H1 (cell line): ENCODE measurements around the gene PPOX. TPM values are rescaled to one million over a fixed set of nuclear protein-coding genes. Genes with fewer than 3 reads are reported as not detected.

Experiments
- CBX8 ChIP-seq: fragments of 300-800, 300-1000 bp; sonication (generic); IDR thresholded peaks from 2 replicates; pipeline ENCODE4 v1.7.1; 2016; ENCODE audit warnings: low read depth, low read length, borderline replicate concordance
- CEBPB ChIP-seq: IDR thresholded peaks from 2 replicates; pipeline ENCODE4 v1.6.1; 2012; ENCODE audit warnings: low read depth, low read length
- CHD2 ChIP-seq: IDR thresholded peaks from 2 replicates; pipeline ENCODE4 v1.6.1; 2012; ENCODE audit warnings: low read length, improper control_type of control experiment
- CTBP2 ChIP-seq: IDR thresholded peaks from 2 replicates; pipeline ENCODE4 v1.7.0; 2011; ENCODE audit warnings: borderline replicate concordance, mild to moderate bottlenecking, moderate library complexity, mixed read lengths, low read length; ENCODE audit not compliant: insufficient read depth, insufficient read length
- GABPA ChIP-seq: IDR thresholded peaks from 2 replicates; pipeline ENCODE4 v1.6.1; 2011; ENCODE audit warnings: mild to moderate bottlenecking, low read length, moderate library complexity, borderline replicate concordance; ENCODE audit not compliant: insufficient read depth
- RAD21 ChIP-seq, 2 experiments: IDR thresholded peaks in 1 of 2; conservative IDR thresholded peaks in 1 of 2; 2 replicates each; pipeline ENCODE4 v1.6.1; 2011; ENCODE audit warnings: low read depth in 2 of 2, low read length in 2 of 2, improper control_type of control experiment in 1 of 2, inconsistent platforms in 1 of 2, mild to moderate bottlenecking in 1 of 2, moderate library complexity in 1 of 2
- ZNF274 ChIP-seq: IDR thresholded peaks from 2 replicates; pipeline ENCODE4 v1.7.0; 2012; ENCODE audit warnings: low read length, borderline replicate concordance; ENCODE audit errors: extremely low read depth
- polyA plus RNA-seq, 7 experiments: library from polyadenylated mRNA; depleted of rRNA in 3 of 7; stranded (reverse) in 5 of 7; unstranded in 2 of 7; fragments of >200 nt in 5 of 7; fragments of 200-250 nt in 2 of 7; gene quantifications; 1 replicate in 5 of 7; 2 replicates in 1 of 7; 4 replicates in 1 of 7; pipeline versions ENCODE4 v1.2.1 to v1.2.3, GENCODE V29; 2011 to 2013; ENCODE audit warnings: missing spikeins in 2 of 7, mixed read lengths in 2 of 7
- total RNA-seq: library from RNA; stranded (reverse); fragmentation: NEBNext Ultra II Directional; extraction: Animal tissue kit (Norgen Biotek cat#: 25700); gene quantifications from 2 replicates; pipeline ENCODE4 v1.2.1, GENCODE V29; 2021

The PPOX gene
- total and polyA plus RNA-seq, 2 of the 8 experiments (the other 6 are each of a cell fraction or from before 2014, with no cell fraction given) = 39.4 to 40.4 TPM

- TF ChIP-seq GABPA = no peak
- no peak for TF ChIP-seq ZNF274
- TF ChIP-seq CTBP2 = no peak
- no peak for TF ChIP-seq CHD2
- TF ChIP-seq CEBPB = no peak
- TF ChIP-seq RAD21 (IDR thresholded peaks at IDR 0.05 in 1 of 2, conservative IDR thresholded peaks at IDR 0.05 in 1 of 2; ENCODE audit: low read depth in 2 of 2, low read length in 2 of 2) = no peak
- TF ChIP-seq CBX8 = no peak
Measured at GRCh38 chr1:161164901-161165610, 1.2 kb upstream of the PPOX start (continued).
